Gastroesophageal sphincter (tissue), 3 donors: ENCODE measurements around the gene ARSD.
"Not testable (repeated sequence)": the region's sequence is repeated elsewhere in the genome, so short reads cannot be mapped to it uniquely, and the experiment has no call there.

ENCODE experiments used
- EP300 ChIP-seq: sonication (generic); formaldehyde crosslinking; IDR thresholded peaks from one replicate; pipeline ENCODE4 v1.6.1; 2017; ENCODE audit warnings: antibody characterized with exemption, mild to moderate bottlenecking
- POLR2A ChIP-seq, 2 donors: fragments of 450-650 bp; IDR thresholded peaks; one replicate each; pipeline ENCODE4 v1.6.1; 2017; ENCODE audit warnings: antibody characterized with exemption in 2 of 2, mild to moderate bottlenecking in 2 of 2, moderate library complexity in 1 of 2
- POLR2AphosphoS5 ChIP-seq: sonication (generic); formaldehyde crosslinking; IDR thresholded peaks from one replicate; pipeline ENCODE4 v1.6.1; 2017; ENCODE audit warnings: antibody characterized with exemption
- TF ChIP-seq, protein P1 (sequence below), 4 experiments: fragments of 200-600 bp in 2 of 4; fragments of 450-650 bp in 2 of 4; sonication (generic) in 1 of 4; IDR thresholded peaks; one replicate each; pipeline ENCODE4 v1.5.1; 2017 to 2019; ENCODE audit warnings: antibody characterized with exemption in 4 of 4, mild to moderate bottlenecking in 2 of 4, moderate library complexity in 2 of 4

DNA sequence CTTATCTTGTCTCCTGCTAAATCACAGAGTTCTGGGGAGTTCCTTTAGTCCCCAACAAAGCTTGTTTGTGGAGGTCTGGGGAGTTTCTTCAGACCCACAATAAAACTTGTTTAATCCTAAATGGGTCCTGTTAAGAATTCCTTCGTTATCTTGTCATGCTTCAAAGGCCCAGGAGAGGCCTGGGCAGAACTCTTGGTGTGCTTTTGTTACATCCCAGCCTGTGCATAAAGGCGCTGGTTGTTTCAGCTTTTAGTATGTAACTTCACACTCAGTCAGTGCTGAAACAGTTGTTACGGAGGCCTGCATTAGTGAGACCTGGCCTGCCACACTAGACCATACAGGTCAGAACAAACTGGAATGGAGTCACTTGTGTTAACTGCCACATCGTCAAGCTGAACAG lies 2.9 kb downstream of the ARSD start:
- TF ChIP-seq, protein P1, sequence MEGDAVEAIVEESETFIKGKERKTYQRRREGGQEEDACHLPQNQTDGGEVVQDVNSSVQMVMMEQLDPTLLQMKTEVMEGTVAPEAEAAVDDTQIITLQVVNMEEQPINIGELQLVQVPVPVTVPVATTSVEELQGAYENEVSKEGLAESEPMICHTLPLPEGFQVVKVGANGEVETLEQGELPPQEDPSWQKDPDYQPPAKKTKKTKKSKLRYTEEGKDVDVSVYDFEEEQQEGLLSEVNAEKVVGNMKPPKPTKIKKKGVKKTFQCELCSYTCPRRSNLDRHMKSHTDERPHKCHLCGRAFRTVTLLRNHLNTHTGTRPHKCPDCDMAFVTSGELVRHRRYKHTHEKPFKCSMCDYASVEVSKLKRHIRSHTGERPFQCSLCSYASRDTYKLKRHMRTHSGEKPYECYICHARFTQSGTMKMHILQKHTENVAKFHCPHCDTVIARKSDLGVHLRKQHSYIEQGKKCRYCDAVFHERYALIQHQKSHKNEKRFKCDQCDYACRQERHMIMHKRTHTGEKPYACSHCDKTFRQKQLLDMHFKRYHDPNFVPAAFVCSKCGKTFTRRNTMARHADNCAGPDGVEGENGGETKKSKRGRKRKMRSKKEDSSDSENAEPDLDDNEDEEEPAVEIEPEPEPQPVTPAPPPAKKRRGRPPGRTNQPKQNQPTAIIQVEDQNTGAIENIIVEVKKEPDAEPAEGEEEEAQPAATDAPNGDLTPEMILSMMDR (IDR thresholded peaks at IDR 0.05) = not testable (repeated sequence)
- TF ChIP-seq POLR2A (IDR thresholded peaks at IDR 0.05); EP300; POLR2AphosphoS5: not testable (repeated sequence)
